GM12864 (cell line): ENCODE data around the gene GSX2.

ENCODE experiments used
- DNase-seq: peaks from one replicate; pipeline ENCODE4 v3.0.0-alpha.2; 2011; ENCODE audit warnings: low read depth
- H3K4me3 ChIP-seq: 2 replicates; pipeline ENCODE4 v1.5.1; 2011; ENCODE audit warnings: mild to moderate bottlenecking, low read depth, low read length, control low read depth
- TF ChIP-seq, protein P1 (sequence below): IDR thresholded peaks from 2 replicates; pipeline ENCODE4 v1.5.1; 2011; ENCODE audit warnings: low read depth, mild to moderate bottlenecking, moderate library complexity, low read length, control low read depth, inconsistent platforms; ENCODE audit errors: missing control alignments

The GSX2 gene

DNA sequence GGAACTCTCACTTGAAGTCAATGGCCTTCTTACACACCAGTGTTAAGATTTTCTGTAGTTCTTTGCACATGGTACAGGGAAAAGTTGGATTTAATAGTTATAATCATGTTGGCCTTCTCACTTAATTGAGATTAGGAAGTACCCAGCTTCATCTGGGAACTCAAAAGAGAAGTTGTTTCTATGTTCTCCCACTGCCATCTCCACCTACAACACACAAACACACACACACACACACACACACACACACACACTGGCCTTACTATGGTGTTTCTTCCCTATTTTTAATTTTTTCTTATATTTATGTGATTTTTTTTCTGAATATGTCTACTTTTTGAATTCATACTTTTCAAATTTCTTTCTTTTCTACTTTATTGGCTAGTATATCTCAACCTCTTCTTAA is 25.6 kb upstream of the GSX2 start:
- TF ChIP-seq, protein P1, sequence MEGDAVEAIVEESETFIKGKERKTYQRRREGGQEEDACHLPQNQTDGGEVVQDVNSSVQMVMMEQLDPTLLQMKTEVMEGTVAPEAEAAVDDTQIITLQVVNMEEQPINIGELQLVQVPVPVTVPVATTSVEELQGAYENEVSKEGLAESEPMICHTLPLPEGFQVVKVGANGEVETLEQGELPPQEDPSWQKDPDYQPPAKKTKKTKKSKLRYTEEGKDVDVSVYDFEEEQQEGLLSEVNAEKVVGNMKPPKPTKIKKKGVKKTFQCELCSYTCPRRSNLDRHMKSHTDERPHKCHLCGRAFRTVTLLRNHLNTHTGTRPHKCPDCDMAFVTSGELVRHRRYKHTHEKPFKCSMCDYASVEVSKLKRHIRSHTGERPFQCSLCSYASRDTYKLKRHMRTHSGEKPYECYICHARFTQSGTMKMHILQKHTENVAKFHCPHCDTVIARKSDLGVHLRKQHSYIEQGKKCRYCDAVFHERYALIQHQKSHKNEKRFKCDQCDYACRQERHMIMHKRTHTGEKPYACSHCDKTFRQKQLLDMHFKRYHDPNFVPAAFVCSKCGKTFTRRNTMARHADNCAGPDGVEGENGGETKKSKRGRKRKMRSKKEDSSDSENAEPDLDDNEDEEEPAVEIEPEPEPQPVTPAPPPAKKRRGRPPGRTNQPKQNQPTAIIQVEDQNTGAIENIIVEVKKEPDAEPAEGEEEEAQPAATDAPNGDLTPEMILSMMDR: no peak
- no peak overlapping the region for H3K4me3 ChIP-seq

DNA sequence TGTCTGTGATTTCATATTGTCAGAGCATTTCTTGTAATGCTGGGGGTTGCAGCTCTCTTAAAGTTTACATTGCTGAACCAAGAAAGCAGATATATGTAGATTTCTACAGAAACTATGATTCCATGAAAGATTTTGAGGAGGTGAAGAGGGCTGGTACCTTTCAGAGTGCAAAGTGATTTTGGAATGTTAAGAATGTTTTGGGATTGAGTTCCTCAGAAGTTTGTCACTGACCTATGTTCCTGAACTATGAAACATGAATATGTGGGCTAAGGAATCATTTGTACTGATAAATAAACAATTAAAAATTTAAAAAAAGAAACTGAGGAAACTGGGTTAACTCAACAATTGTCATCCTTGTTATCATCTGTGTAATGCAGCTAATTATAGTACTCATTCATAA is 23.3 kb upstream of the GSX2 start:
- no peak overlapping the region for H3K4me3 ChIP-seq
- TF ChIP-seq, protein P1: no peak
- DNase-seq: no peak

More for the DNA sequence above, 25.6 kb upstream of the GSX2 start:
- DNase-seq: no peak

DNA sequence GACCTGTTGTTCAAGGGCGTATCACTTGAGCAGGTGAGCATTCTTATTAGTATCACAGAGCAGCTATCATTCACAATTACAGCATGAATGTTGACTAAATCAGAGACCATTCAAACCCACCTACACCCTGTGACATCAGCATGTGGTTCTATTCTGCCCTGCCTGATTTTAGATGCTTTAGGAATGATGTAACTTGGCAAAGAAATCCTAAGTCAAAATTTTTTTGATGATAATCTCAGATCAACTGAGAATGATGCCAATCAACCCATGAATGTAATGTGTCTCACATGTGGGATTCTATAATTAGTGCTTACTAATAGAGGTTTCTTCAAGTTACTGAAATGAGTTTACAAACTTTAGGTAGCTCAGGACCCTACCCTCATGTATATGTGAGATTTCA is 22.2 kb upstream of the GSX2 start:
- DNase-seq: no peak
- TF ChIP-seq, protein P1: no peak
- H3K4me3 ChIP-seq: no peak overlapping the region

DNA sequence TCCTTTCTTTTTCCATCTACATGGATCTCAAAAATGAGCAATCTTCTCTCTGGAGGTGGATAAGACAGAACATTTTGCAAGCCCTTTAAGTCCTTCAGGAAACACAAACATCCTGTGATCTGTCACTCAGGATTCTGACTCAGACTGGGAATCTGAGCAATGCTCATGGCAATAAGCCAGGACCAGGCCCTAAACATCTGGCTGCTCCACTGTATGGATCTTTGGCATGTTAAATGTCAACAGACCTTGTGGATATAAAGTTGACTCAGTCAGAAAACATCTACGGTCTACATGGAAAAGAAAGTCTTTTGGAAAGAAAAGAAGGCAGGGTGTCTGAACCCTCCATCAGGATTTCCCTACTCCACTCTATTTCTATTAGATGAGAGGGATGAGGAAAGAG is 17.8 kb upstream of the GSX2 start:
- no peak for DNase-seq
- TF ChIP-seq, protein P1: no peak
- H3K4me3 ChIP-seq: no peak overlapping the region

DNA sequence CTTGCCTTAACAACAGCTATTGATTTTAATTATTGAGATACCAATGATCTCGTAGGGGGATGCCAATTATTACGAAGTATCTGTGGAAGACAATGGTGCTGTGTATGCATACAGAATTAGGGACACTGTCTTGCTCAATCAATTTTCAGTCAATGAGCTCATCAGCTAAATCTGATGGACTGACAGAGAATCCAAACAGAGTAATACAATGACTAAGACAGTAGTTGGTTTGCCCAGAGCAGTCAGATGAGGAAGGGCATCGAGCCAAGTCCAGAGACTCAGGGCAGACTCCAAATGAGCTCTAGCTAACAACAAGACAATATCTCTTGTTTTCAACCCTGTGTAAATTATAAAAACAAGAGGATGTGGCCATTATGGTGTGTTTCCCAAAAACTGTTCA is 14.7 kb upstream of the GSX2 start:
- no peak for DNase-seq
- TF ChIP-seq, protein P1: no peak
- H3K4me3 ChIP-seq: no peak overlapping the region

DNA sequence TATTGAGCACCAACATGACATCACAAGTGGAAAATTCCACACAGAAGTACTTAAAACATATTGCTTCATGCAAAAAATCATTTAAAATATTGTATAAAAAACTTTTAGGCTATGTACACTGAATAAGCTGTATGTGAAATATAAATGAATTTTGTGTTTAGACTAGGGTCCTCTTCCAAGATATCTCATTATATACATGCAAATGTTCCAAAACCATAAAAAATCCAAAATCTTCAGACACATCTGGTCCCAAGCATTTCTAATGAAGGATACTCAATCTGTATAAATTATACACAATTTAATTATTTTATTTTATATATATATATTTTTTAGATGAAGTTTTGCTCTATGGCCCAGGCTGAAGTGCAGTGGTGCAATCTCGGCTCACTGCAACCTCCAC is 10.1 kb upstream of the GSX2 start:
- TF ChIP-seq, protein P1: no peak
- DNase-seq: no peak

DNA sequence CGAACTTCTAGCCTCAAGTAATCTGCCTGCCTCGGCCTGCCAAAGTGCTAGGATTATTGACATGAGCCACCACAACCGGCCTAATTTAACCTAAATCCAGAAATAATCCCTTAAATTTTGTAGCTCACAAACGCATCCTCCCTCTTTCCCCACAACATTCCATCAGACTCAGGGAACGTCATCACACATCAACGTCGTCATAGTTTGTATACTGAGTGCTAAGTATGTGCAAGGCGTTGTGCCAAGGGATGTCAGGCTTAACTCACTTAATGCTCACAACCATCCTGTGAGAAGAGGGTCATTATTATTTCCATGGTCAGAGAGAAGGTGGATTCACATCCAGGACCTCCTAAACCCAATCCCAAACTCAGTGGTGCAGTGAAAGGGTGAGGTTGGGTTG is 9.6 kb upstream of the GSX2 start:
- TF ChIP-seq, protein P1: no peak
- no peak overlapping the region for H3K4me3 ChIP-seq
- DNase-seq: no peak

More for the DNA sequence above, 10.1 kb upstream of the GSX2 start:
- no peak overlapping the region for H3K4me3 ChIP-seq
